Measurements from ENCODE around the gene SLC6A7.

DNA sequence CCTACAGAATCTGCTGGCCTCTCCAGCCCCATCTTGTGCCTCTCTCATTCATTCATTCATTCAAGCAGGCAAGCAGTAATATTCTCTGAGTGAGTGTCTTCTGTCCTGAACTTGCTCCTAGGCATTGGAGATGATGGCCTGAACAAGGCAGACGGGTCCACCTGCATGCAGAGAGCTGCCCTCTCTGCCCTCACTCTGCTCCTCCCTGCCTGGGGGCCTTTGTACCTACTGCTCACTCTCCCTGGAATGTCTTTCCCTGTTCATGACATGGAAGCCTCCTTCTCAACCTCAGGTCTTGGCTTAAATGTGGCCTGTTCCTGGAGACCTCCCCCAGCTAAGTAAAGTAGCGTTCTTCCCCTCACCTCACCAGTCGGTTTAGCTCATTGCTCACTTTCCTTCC is 16.7 kb upstream of the SLC6A7 start:
- TF ChIP-seq, protein P1, sequence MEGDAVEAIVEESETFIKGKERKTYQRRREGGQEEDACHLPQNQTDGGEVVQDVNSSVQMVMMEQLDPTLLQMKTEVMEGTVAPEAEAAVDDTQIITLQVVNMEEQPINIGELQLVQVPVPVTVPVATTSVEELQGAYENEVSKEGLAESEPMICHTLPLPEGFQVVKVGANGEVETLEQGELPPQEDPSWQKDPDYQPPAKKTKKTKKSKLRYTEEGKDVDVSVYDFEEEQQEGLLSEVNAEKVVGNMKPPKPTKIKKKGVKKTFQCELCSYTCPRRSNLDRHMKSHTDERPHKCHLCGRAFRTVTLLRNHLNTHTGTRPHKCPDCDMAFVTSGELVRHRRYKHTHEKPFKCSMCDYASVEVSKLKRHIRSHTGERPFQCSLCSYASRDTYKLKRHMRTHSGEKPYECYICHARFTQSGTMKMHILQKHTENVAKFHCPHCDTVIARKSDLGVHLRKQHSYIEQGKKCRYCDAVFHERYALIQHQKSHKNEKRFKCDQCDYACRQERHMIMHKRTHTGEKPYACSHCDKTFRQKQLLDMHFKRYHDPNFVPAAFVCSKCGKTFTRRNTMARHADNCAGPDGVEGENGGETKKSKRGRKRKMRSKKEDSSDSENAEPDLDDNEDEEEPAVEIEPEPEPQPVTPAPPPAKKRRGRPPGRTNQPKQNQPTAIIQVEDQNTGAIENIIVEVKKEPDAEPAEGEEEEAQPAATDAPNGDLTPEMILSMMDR (IDR thresholded peaks at IDR 0.05; ENCODE audit: low read depth, low read length, poor library complexity, severe bottlenecking) = no peak
- no peak for TF ChIP-seq EZH2phosphoT487 (IDR thresholded peaks at IDR 0.05; ENCODE audit: borderline replicate concordance, low read length)

Data from DOHH2 (cell line).